ENCODE data around the gene TMEM63C. TPM values are rescaled to one million over a fixed set of nuclear protein-coding genes. Genes with fewer than 3 reads are reported as not detected.

The TMEM63C gene
- total and polyA plus RNA-seq, 2 donors from 2014 or later: 0.84 to 1.9 TPM

- Histone ChIP-seq H3K27me3 (ENCODE audit: control insufficient read depth, insufficient read depth, low read length) (no peaks in the 10 kb centered on the region), H3K9me3 (ENCODE audit: control insufficient read depth in 2 of 3, insufficient read depth in 1 of 3, low read length in 3 of 3) (no peaks in the 10 kb centered on the region), H3K27ac (ENCODE audit: low read depth in 2 of 2, low read length in 2 of 2) (no peak overlapping the region), H3K9ac (ENCODE audit: low read length in 3 of 3) (no peak overlapping the region), H3K36me3 (ENCODE audit: control insufficient read depth in 2 of 3, insufficient read depth in 3 of 3, low read length in 3 of 3) (no peaks in the 10 kb centered on the region), H3K4me3 (ENCODE audit: low read length in 3 of 3) (no peak overlapping the region), H3K4me1 (ENCODE audit: control insufficient read depth in 2 of 3, insufficient read depth in 2 of 3, low read depth in 1 of 3, low read length in 3 of 3) (no peaks in the 10 kb centered on the region)
- TF ChIP-seq CTCF (IDR thresholded peaks at IDR 0.05; ENCODE audit: borderline replicate concordance, extremely low read depth, insufficient read depth): no peak
- FAIRE-seq (no peak), DNase-seq (no peak)
- intact Hi-C loops (cut with DNase I): no loop called here
Measured at GRCh38 chr14:77198561-77198960, 17.0 kb downstream of the TMEM63C start.

GRCh38 chr14:77199590-77199989 lies 18.0 kb downstream of the TMEM63C start:
- FAIRE-seq: no peak

GRCh38 chr14:77200406-77200985 lies 18.9 kb downstream of the TMEM63C start:
- H3K4me3 ChIP-seq (ENCODE audit: low read length in 3 of 3): no peak overlapping the region
- H3K27me3 ChIP-seq (ENCODE audit: control insufficient read depth, insufficient read depth, low read length): no peaks in the 10 kb centered on the region
- TF ChIP-seq CTCF (IDR thresholded peaks at IDR 0.05; ENCODE audit: borderline replicate concordance, extremely low read depth, insufficient read depth): no peak
- no peak overlapping the region for H3K27ac ChIP-seq (ENCODE audit: low read depth in 2 of 2, low read length in 2 of 2)
- no peak for FAIRE-seq
- H3K9ac ChIP-seq (ENCODE audit: low read length in 3 of 3): no peak overlapping the region
- intact Hi-C loops (cut with DNase I): no loop called here
- H3K36me3 ChIP-seq (ENCODE audit: control insufficient read depth in 2 of 3, insufficient read depth in 3 of 3, low read length in 3 of 3): no peaks in the 10 kb centered on the region
- H3K9me3 ChIP-seq (ENCODE audit: control insufficient read depth in 2 of 3, insufficient read depth in 1 of 3, low read length in 3 of 3): no peaks in the 10 kb centered on the region
- no peak for DNase-seq
- H3K4me1 ChIP-seq (ENCODE audit: control insufficient read depth in 2 of 3, insufficient read depth in 2 of 3, low read depth in 1 of 3, low read length in 3 of 3): no peaks in the 10 kb centered on the region

More at GRCh38 chr14:77199590-77199989, 18.0 kb downstream of the TMEM63C start:
- Histone ChIP-seq H3K27ac (ENCODE audit: low read depth in 2 of 2, low read length in 2 of 2) (no peak overlapping the region), H3K9me3 (ENCODE audit: control insufficient read depth in 2 of 3, insufficient read depth in 1 of 3, low read length in 3 of 3) (no peaks in the 10 kb centered on the region), H3K27me3 (ENCODE audit: control insufficient read depth, insufficient read depth, low read length) (no peaks in the 10 kb centered on the region), H3K4me1 (ENCODE audit: control insufficient read depth in 2 of 3, insufficient read depth in 2 of 3, low read depth in 1 of 3, low read length in 3 of 3) (no peaks in the 10 kb centered on the region), H3K36me3 (ENCODE audit: control insufficient read depth in 2 of 3, insufficient read depth in 3 of 3, low read length in 3 of 3) (no peaks in the 10 kb centered on the region), H3K9ac (ENCODE audit: low read length in 3 of 3) (no peak overlapping the region), H3K4me3 (ENCODE audit: low read length in 3 of 3) (no peak overlapping the region)
- no peak for TF ChIP-seq CTCF (IDR thresholded peaks at IDR 0.05; ENCODE audit: borderline replicate concordance, extremely low read depth, insufficient read depth)
- intact Hi-C loops (cut with DNase I): no loop called here
- DNase-seq: no peak

GRCh38 chr14:77201696-77202095 lies 20.1 kb downstream of the TMEM63C start:
- Histone ChIP-seq H3K9ac (ENCODE audit: low read length in 3 of 3) (no peak overlapping the region), H3K27ac (ENCODE audit: low read depth in 2 of 2, low read length in 2 of 2) (no peak overlapping the region), H3K36me3 (ENCODE audit: control insufficient read depth in 2 of 3, insufficient read depth in 3 of 3, low read length in 3 of 3) (no peaks in the 10 kb centered on the region), H3K27me3 (ENCODE audit: control insufficient read depth, insufficient read depth, low read length) (no peaks in the 10 kb centered on the region), H3K4me3 (ENCODE audit: low read length in 3 of 3) (no peak overlapping the region), H3K4me1 (ENCODE audit: control insufficient read depth in 2 of 3, insufficient read depth in 2 of 3, low read depth in 1 of 3, low read length in 3 of 3) (no peaks in the 10 kb centered on the region), H3K9me3 (ENCODE audit: control insufficient read depth in 2 of 3, insufficient read depth in 1 of 3, low read length in 3 of 3) (no peaks in the 10 kb centered on the region)
- DNase-seq: peak in 1 of 5 donors; percentile 54
- intact Hi-C loops (cut with DNase I): no loop called here
- no peak for FAIRE-seq
- TF ChIP-seq CTCF (IDR thresholded peaks at IDR 0.05; ENCODE audit: borderline replicate concordance, extremely low read depth, insufficient read depth): no peak

Data from kidney (tissue), 14 donors.